ENCODE data around the gene KCNMA1.
"Not testable (repeated sequence)": the region's sequence is repeated elsewhere in the genome, so short reads cannot be mapped to it uniquely, and the experiment has no call there.

KCNMA1 gene

GRCh38 chr10:77398986-77399755 lies 238.4 kb downstream of the KCNMA1 start:
- no peak for DNase-seq (ENCODE audit: low read depth, low spot score)

DNA sequence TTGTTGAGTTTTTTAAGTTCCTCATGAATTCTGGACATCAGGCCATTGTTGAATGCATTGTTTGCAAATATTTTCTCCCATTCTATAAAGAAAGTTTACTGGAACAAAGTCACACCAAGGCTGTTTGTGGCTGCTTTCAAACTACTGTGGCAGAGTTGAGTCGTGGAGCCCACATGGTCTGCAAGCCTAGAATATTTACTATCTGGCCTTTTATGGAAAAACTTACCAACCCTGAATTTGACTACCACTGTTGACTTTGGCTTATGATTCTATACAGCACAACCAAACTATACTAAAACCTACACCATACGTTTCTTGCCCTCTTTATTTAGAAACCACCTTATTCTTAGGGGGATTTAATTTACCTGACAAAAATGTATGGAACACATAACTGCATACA lies 239.1 kb downstream of the KCNMA1 start:
- DNase-seq (ENCODE audit: low read depth, low spot score), result peak; percentile 61

DNA sequence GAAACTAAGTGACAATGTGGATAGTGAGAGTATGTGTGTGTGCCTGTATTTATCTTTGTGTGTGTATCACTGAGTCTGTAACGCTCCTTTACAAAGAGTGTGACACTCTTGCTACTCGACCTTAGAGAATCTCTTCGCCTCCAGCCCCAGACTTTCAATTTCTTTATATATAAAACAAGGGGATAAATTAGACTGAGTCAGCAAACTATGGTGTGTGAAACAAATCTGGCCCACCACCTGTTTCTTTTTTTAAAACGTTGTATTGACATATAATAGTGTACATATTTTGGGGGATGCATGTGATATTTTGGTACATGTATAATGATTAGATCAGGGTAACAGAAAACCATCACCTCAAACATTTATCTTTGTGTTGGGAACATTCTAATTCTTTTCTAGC lies 240.5 kb downstream of the KCNMA1 start:
- DNase-seq (ENCODE audit: low read depth, low spot score), result no peak

- no peak for DNase-seq (ENCODE audit: low read depth, low spot score)
These were observed 241.3 kb downstream of the KCNMA1 start for GRCh38 chr10:77396290-77396689.

DNA sequence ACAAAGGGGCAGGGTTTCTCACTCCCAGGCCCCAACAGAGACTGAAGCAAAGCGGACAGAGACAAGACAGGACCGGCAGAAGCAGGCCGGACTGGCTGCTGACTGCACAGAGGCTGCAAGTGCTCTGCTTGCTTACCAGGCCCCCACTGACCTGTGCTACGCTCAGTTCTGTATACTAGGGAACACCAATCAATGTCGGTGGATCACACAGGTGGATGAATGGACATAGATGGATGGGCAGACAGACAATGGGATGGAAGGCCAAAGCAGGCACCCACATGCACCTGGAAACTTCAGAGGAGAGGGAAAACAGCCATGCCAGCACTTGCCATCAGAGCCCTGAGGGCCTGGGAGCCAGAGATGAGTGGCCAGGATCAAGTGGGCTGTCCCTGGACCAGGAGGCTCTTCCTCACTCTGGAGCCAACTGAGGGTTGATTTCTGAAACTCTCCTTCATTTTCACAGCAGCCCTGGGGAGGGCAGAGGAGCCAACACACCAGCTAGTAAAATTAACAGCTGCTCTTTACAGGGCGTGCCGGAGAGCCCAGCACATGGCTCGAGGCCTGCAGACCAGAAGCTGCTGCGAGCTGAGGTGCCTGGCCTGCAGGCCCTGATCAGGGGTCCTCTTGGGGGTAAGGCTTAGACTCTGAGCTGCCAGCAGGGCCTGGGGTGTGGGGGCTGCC lies 243.6 kb downstream of the KCNMA1 start:
- no peak for DNase-seq (ENCODE audit: low read depth, low spot score)

DNA sequence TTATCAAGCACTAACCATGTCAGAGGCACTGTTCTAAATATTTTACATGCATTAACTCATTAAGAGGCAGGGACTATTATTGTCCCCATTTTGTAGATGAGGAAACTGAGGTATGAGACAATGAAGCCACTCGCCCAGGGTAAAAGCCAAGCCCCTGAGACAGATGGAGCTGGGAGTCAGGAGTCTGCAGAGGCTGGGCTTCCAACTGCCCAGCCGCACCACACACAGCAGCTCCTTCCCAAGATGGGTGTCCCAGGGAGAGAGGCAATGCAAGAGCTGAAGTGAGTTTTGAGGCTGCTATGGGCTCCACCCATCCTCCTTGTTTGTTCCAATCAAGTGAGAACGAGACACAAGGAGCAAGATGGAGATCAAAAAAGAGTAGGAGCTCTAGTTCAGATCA lies 244.2 kb downstream of the KCNMA1 start:
- no peak for DNase-seq (ENCODE audit: low read depth, low spot score)

DNA sequence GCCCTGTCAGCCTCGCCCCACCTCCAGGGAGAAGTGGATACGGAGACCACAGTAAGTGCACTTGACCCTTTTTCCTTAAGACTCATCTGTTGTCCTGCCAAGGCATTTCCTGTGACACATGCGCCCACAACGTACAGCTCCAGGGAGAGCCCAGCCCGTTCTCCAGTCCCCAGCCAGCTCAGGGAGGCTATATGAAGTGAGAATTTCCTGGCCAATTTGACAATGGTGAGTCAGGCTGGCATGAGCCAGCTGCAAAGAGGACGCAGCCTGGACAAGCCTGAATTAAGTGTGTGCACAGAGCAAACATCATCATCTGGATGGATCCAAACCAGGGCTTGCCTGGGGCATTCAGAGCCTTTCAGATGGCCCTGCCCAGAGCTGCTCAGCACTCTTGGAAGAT lies 244.8 kb downstream of the KCNMA1 start:
- peak; percentile 85 for DNase-seq (ENCODE audit: low read depth, low spot score)

- DNase-seq (ENCODE audit: low read depth, low spot score), result peak; percentile 49
These were observed 245.3 kb downstream of the KCNMA1 start for GRCh38 chr10:77392236-77392721.

DNA sequence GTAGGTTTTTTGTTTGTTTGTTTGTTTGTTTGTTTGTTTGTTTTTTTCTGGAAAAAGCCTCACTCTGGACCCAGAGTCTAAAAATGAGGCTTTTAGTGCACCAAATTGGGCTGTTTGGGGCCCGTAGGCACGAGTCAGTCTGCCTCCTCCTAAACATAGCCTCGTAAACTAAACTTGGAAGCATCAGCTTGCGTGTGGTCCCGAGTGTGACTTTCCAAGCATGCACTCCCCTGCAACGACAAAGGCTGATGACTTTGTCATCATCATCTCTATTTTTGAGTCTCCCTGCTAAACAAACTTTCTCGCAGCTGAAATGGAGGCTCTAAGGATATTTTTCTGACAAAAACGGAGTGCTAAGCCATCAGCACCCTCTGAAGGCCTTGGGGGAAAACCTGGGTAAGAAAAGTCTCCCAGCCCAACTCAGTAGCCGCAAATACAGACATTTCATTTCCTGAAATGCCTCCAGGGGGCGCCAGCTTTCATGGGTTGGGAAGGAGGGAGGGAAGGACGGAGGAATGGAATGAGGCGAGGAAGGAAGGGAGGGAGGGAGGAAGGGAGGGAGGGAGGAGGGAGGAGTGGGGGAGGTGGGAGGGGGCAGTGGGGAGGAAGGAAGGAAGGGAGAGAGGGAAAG lies 245.9 kb downstream of the KCNMA1 start:
- peak; percentile 94 for DNase-seq (ENCODE audit: low read depth, low spot score)

DNA sequence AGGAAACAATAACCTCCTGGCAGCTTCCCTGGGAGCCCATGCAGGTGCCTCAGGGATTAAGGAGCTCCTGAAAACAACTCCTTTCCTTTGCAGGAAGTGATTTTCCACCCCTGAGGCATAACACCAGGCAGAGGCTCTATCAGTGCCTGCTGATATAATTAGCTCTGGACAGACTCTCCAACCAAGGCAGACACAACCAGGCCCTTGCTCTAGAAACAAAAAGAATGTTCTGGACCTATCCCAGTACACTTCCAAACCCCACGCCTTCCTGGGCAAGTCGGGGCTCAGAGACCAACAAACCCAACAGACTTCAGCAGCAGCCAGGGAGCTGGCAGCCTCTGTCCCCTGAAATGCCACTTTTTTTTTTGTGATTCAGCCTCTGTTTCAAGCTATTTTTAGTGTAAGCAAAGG lies 247.1 kb downstream of the KCNMA1 start:
- peak; percentile 52 for DNase-seq (ENCODE audit: low read depth, low spot score)

DNA sequence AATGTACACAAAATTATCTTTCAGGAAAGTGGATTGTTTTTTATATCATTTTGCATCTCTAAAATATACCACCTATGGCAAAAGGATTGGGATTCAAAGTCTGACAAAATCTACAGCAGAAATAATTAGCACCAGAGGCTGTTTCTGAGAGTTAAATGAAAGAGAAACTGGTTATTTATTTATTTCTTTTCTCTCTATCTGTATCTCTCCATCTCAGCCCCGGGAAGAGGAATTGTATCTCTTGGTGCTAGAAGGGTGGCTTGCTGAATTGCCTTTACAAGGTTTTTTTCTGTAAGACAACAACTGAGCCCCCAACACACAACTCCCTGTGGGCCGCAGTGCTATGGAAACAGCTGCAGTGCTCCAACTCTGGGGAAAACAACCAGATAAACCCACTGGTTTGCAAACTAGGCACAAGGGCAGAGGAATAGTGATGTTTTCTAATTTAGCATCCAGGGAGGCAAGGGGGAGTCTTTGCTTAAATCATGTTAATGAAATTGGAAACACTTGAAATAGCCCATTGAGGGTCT lies 249.0 kb downstream of the KCNMA1 start:
- DNase-seq (ENCODE audit: low read depth, low spot score), result no peak

DNA sequence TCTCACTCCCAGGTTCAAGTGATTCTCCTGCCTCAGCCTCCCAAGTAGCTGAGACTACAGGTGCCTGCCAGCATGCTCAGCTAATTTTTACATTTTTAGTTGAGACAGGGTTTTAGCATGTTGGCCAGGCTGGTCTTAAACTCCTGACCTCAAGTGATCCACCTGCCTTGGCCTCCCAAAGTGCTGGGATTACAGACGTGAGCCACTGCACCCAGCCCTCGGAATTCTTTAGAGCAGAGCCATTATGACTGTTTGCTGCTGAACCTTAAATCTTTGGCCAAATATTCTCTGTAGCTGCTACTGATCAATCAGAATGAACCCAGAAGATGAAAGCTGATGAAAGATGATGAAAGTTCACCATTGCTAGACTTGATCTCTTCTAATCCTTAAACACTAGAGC lies 249.9 kb downstream of the KCNMA1 start:
- DNase-seq (ENCODE audit: low read depth, low spot score), result not testable (repeated sequence)

GRCh38 chr10:77387247-77387646 lies 250.4 kb downstream of the KCNMA1 start:
- no peak for DNase-seq (ENCODE audit: low read depth, low spot score)

GRCh38 chr10:77386838-77387237 lies 250.8 kb downstream of the KCNMA1 start:
- peak; percentile 65 for DNase-seq (ENCODE audit: low read depth, low spot score)

DNA sequence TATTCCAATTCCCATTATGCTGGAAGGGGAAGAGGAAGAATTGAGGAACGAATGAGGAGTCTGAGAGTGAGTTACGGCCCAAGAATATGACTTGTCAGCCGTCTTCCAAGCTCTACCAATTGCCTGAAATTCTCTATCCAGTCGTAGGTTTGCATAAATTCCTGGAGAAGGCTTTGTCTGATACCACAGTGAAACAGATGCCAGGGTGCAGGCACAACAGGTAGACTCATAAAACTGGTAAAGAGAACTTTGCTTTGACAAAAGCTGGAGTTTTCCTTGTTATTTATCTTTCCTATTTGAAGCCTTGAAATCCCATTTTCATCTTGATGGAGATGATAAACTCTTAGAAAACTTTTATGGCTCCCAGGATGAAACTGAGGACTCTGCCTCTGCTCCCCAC lies 251.2 kb downstream of the KCNMA1 start:
- DNase-seq (ENCODE audit: low read depth, low spot score), result no peak

GRCh38 chr10:77385315-77385714 lies 252.3 kb downstream of the KCNMA1 start:
- DNase-seq (ENCODE audit: low read depth, low spot score), result no peak

- peak; percentile 55 for DNase-seq (ENCODE audit: low read depth, low spot score)
These were observed 253.6 kb downstream of the KCNMA1 start for GRCh38 chr10:77383861-77384553.

- DNase-seq (ENCODE audit: low read depth, low spot score), result no peak
These were observed 255.9 kb downstream of the KCNMA1 start for GRCh38 chr10:77381750-77382149.

DNA sequence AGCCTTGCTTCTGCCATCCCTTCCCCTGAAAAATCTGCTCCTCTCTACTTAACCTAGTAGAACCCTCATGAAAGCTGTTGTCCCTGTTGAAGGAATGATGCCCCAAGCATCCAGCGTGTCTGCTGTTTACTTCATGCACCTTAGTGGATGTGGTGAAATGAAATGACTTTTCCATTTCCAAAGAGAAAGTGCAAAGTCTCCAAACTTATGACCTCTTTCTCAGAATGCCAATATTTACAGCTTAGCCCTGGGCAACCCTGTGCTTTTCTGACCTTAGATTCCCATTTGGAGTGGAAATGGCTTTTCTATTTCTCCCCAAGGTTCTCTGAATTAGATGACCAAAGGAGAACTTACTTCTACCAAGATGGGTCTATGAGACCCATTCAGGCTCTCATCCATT lies 256.9 kb downstream of the KCNMA1 start:
- DNase-seq (ENCODE audit: low read depth, low spot score), result no peak

DNA sequence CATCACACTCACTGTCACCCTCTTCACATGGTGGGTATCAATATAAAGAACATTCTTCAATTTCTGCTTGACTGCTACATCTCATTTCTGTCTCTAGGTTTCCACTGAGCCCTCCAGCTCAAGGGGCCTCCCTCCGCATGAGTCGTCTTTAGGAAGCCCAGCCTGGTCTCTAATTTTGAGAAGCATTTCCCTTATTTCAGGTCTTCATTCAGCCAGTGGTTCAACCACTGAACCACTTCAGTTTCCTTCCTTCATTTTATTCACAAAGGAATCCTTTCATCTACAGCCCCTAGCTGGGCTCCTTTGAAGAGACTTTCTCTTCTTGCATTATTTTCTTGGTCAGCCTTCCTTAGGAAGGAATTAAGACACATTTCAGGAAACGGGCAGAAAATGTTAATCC lies 257.4 kb downstream of the KCNMA1 start:
- DNase-seq (ENCODE audit: low read depth, low spot score), result no peak

Data from astrocyte of the hippocampus (primary cell).